ENCODE results near the gene PGAM2.
"Not testable (repeated sequence)": the region's sequence is repeated elsewhere in the genome, so short reads cannot be mapped to it uniquely, and the experiment has no call there.

DNA sequence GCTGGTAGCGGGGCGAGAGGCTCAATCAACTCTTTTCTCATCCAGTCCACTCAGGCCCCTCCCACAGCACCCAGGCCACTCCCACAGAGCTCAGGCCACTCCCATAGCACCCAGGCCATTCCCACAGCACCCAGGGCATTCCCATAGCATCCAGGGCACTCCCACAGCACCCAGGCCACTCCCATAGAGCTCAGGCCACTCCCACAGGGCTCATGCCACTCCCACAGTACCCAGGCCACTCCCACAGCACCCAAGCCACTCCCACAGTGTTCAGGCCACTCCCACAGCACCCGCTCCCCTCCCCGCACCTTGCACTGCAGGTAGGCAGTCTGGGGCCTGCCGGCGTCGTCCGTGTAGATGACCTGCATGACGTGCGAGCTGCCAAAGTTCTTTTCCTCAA, 29.0 kb downstream of the PGAM2 start:
- not testable (repeated sequence) for TF ChIP-seq CTCF (IDR thresholded peaks at IDR 0.05; ENCODE audit: poor library complexity); EZH2phosphoT487 (IDR thresholded peaks at IDR 0.05; ENCODE audit: low read depth, severe bottlenecking, unreplicated experiment)

Data from hepatocyte (in vitro differentiated cells).